ENCODE results near the gene PLCB1.

DNA sequence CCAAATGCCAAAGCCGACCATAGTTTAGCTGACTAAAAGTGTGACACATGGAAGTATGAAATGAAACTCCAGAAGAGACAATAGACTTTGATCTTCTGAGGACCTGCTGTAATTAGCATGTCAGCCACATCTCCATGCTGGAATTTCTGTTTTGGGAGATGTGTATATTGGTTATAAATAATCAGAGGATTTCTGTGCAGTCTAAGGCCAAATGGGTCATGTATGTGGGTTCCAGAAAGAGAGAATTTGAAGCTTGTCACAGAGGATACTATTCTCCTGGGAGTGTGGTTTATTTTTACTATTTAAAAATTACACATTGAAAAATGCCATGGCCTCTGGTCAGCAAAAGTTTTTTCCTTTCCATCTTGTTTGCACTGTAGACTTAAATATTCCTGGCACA, 531.4 kb downstream of the PLCB1 start:
- TF ChIP-seq, protein P1, sequence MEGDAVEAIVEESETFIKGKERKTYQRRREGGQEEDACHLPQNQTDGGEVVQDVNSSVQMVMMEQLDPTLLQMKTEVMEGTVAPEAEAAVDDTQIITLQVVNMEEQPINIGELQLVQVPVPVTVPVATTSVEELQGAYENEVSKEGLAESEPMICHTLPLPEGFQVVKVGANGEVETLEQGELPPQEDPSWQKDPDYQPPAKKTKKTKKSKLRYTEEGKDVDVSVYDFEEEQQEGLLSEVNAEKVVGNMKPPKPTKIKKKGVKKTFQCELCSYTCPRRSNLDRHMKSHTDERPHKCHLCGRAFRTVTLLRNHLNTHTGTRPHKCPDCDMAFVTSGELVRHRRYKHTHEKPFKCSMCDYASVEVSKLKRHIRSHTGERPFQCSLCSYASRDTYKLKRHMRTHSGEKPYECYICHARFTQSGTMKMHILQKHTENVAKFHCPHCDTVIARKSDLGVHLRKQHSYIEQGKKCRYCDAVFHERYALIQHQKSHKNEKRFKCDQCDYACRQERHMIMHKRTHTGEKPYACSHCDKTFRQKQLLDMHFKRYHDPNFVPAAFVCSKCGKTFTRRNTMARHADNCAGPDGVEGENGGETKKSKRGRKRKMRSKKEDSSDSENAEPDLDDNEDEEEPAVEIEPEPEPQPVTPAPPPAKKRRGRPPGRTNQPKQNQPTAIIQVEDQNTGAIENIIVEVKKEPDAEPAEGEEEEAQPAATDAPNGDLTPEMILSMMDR (IDR thresholded peaks at IDR 0.05; ENCODE audit: borderline replicate concordance, extremely low read depth, low read length, poor library complexity, severe bottlenecking): no peak
- no peak for TF ChIP-seq EZH2 (IDR thresholded peaks at IDR 0.05; ENCODE audit: borderline replicate concordance, low read depth, low read length, severe bottlenecking)
